Activated CD4-positive, alpha-beta T cell treated with anti-CD3 and anti-CD28 coated beads, Interleukin-10, Interleukin-2, amounts not matched to agents 100 ng/mL and 50 ng/mL, durations not matched to agents 16 hours and 8 hours (primary cell): ENCODE measurements around the gene PTPRZ1.
A peak's percentile ranks its signal among the peaks of the same experiment; 100 is the strongest.

Experiments
- DNase-seq: peaks from one replicate; pipeline ENCODE4 v3.0.0-alpha.2; 2020

PTPRZ1 gene

DNA sequence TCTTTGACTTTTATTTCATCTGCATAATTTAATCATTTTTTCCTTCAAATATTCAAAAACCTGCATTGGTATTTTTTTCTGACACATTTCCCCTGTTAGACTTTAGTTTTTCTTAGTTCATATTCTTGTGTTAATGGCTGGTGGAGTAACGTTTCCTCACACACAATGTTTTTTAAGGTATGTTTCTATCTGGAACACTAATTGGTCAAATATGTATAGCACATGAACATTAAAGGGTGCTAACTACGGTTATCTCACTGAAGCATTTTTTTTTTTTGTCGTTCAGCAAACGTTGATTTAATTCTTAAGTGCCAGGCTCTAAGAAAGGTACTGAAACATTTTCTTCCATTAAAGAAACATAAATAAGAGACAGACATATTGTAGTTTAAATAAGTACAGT lies 87.7 kb downstream of the PTPRZ1 start:
- no peak for DNase-seq

DNA sequence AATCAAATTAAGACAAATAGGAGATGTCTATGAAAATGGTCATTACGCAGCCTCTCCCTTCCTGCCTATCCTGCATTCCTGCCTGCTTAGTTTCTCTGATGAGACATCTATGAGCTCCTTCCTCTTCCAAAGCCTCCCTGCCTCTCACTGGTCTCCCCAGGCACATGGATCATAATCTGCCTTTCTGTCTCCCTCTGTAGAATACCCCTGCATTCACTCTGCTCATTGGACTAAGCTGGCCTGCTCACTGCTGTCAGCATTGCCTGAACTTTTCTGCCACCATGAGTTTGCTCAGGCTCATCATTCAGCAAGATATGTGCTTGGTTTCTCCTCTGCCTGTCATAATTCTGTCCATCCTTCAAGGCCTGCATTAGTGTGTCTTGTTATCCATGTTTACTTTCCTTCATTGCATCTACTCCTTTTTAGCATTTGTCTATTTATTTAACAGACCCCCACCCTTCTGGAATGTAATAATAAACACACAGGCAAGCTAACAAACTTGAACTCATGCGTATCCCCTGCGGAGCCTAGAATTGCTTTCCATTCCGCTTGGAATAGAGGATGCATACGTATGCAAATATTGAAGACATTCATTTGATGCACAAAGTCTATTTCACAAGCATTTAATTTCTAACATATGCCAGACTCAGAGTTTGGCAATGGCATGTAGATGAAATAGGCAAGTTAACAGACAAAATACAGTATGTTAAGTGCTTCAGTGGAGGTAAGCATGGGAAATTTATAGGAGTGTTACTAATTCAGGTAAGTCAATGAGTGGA lies 88.3 kb downstream of the PTPRZ1 start:
- DNase-seq: no peak

DNA sequence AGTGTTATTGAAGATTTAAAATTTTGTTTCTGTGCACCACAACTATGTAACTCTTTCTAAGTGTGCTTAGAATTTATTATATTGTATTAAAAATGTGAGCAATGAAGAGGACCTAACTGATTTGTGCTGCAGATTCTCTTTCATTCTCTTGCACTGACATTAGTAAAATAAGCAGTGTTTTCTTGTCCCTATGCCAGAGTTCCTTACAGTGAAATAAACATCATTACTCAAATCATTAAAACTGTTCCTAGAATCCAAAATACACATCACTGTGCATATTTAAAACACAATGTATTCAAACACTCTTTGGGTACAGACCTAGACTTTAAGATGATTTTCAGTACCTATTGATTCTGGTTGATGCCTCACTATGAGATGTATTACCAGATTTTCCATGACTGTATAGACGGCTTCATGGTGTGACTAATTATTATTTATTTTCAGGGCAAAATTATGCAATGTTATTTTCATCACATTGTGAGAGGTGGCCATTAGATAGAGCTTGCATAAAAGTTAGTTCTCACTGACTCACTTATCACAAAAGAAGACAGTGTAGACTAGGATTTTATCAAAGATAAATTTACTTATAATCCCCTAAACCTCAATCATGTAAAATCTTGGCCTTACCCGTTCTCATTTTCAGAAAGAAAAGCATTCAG lies 93.4 kb downstream of the PTPRZ1 start:
- no peak for DNase-seq

DNA sequence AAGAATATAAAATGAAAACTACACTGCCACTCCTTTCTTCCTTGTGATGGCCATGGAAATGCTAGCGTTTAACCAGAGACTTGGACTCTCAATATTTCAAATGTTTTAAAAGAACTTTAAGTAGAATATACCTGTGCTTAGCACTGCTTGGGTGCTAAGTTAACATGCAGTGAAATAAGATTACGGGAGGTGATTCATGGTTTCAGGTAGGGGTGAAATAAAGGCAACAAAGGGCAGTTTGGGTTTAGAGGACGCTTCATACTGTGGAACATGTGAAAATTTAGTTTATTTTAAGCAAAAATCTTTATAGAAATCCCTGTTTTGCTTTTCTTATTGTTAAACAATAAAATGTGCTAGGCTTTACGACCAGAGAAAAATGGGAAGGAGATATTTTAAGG lies 94.0 kb downstream of the PTPRZ1 start:
- no peak for DNase-seq

DNA sequence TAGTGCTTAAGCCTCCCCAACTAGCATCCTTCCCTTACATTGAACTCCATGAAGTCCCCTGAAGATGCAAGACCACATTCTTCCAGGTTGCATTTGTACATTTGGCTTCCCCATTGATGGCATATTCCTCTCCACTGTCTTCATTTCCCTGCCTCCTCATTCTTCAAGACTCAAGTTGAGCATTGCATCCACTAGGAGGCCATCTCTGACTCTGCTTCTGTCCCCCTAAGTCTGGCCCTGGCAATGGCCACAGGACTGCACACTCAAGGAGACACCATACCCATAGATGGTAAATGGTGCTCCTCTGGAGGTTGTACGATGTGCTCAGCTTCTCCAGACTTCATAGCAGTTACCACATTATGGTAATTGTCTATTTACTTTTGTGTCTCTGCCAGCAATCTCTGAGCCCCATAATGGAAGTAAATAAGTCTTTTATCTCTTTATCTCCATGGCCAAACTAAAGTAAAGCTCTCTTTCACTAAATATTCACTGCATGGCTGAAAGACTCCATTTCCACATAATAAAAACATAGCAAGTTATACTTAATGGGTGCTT lies 112.6 kb downstream of the PTPRZ1 start:
- no peak for DNase-seq

DNA sequence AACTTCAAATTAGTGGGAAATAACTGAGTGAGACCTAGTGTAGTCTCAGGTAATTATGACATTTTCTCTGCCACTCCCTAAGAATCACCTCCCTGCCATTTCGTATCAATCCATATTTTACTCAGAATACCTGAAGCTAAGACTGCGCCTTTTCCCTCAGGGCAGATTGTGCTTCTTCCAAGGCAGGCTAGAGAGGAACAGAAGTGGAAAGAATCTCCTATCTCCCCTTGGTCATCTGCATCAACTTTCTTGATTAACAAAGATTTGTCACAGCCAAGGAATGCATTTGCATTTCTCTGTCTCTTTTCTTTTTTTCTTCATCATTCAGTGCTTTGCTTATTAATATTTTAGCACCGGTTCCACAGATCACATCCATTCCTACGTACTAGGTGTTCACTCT lies 119.1 kb downstream of the PTPRZ1 start:
- DNase-seq: no peak

DNA sequence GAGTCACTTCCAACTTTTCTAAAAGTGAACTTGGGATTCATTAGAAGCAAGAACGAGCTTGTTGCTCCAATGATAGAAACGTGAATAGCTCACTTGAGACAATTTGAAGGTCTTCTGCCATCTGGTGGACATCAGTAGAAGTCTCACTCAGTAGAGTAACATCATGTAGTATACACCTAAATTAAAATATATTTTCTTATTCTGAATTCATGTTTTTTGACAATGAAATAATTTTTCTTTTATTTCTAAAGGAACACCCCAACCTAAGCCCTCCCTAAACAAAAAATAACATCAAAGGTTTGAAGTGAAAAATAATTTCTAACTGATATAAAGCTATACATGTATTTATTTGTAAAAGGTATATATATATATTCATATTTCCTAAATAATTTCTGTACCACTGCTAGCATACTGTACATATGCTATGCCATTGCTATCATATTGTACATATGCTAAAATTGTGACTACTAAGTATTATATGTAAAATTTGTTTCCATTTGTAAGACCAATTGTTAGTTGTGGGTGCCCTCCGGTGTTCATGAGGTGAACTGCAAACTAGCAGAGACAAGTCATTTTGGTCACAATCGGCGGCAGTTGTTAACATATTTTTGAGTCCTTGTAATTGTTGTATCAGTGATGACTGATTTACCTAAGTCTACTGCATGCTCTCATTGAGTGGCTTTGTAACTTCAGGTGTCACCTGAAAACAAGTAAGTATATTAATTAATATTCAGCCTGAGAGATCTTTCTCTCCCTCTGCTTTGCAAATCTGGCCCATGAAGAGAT lies 121.9 kb downstream of the PTPRZ1 start:
- peak; percentile 60 for DNase-seq

DNA sequence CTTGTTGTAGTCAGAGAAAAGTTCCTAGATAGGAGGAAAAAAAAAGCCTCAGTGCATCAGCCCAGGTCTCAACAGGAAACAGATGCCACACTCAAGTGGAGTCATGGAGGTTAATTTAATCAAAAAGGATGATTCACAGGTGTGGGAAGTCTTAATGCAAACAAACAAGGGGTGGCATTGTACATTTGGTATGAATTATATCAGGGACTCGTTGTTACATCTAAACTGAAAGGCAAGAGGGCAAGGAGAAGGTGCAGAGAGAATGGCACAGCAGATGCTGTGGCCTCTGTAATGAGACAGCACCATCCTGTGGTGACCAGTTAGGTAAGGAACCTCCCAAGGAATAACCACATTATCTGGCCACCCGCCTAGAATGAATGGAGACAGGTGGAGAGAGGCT lies 133.7 kb downstream of the PTPRZ1 start:
- DNase-seq: no peak

DNA sequence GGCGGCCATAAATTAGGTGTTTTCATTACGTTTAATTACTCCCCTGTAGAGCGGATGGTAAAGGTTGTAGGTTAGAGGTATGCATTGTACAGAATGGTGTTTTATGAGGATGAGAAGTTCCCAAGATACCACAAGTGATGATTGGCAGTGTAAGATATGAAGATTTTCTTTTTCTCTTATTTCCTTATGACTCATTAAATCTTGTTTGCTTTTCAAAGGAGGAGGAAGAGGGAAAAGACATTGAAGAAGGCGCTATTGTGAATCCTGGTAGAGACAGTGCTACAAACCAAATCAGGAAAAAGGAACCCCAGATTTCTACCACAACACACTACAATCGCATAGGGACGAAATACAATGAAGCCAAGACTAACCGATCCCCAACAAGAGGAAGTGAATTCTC lies 137.2 kb downstream of the PTPRZ1 start:
- no peak for DNase-seq

DNA sequence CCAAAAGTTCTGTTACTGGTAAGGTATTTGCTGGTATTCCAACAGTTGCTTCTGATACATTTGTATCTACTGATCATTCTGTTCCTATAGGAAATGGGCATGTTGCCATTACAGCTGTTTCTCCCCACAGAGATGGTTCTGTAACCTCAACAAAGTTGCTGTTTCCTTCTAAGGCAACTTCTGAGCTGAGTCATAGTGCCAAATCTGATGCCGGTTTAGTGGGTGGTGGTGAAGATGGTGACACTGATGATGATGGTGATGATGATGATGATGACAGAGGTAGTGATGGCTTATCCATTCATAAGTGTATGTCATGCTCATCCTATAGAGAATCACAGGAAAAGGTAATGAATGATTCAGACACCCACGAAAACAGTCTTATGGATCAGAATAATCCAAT lies 140.1 kb downstream of the PTPRZ1 start:
- peak; percentile 69 for DNase-seq

DNA sequence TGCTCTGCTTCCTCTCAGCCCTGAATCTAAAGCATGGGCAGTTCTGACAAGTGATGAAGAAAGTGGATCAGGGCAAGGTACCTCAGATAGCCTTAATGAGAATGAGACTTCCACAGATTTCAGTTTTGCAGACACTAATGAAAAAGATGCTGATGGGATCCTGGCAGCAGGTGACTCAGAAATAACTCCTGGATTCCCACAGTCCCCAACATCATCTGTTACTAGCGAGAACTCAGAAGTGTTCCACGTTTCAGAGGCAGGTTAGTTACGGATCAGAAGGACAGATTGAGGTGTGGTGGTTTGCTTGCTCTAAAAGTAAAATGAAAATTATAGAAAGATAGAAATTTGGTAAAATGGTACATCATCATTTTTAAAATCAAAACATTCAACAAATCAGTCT lies 140.7 kb downstream of the PTPRZ1 start:
- DNase-seq: no peak

DNA sequence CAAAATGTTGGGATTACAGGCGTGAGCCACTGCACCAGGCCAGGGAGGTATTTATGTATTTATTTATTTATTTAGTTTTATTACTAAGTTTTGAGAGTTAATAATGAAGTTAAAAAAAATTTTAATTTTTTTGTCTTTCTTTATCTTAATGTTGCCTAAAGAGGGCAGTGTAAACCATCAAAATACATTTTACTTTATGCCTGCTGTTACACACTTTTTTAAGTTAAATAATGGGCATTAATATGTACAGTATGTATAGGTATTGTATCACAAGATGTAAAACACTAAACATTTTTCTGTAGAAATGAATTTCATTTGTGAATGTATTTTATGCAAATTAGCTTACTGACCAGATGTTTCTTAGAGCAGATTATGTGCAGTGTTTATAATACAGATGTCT lies 141.7 kb downstream of the PTPRZ1 start:
- DNase-seq: no peak

DNA sequence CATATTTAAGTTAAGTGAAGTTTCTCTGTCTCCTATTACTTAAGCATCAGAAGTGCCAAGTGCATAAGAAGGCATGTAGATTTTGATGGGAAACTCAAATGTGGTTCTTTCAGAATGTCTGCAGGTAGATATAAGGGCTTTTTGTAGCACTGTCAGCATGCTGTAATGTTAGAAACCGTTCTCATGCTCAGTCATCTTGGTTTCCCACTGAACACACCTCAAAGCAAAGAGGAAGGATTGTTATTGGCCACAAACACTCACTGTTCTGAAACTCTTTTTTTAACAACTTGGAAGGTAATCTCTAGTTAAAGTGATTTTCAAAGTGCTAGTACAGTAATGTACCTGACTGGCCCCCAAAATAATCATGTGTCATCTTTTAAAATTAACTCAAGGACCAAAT lies 145.1 kb downstream of the PTPRZ1 start:
- no peak for DNase-seq

DNA sequence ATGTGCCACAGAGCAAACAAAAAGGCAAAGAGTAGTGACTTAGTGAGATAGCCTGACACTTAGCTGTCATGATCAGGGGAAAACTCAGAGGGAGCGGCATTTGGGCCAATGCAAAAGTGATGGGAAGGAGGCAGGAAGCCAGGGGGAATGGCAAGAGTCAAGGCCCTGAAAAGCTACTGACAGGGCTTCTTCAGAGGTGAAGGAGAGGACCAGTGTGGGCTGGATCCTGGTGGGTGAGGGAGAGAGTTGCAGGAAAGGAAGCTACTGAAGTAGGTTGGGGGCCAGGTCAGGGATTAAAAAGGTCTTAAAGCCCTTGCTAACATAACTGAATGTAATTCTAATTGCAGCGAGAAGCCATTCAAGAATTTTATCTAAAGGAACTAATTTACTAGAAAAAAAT lies 154.1 kb downstream of the PTPRZ1 start:
- no peak for DNase-seq

DNA sequence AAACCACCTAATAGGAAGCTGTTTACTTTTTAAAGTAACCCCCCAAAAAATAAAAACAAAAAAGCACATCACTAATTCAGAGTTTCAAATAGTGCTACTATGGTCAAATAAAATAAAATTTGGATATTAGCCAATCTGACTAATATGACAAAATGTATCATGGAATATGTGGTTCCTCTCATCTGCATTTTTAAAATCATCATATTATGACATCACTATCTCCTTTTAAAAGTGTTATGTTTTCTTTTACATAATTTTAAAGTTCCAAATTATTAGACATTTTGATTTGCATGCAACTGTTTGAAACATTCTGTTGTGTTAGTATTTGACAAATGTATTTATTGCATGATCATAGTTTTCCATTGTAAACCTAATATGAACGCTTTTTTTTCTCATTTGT lies 160.7 kb downstream of the PTPRZ1 start:
- DNase-seq: no peak

DNA sequence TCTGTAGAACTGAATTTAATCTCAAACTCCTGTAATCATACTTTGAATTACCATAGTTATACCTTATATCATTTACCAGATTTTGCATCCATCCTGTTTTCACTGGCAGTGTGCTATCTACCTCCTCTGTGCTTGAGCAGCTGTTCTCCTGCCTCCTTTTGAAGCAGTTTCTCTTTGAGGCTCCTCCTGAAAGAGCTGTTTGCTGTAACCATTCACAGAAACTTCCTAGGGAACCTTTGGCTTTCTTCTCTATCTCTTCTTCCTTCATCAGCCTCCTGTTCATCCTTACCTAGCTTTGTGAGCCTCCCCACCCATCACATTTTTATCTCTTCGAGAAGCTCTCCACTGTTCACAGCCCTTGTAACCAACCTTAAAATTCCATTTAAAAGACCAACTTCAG lies 162.9 kb downstream of the PTPRZ1 start:
- DNase-seq: no peak

DNA sequence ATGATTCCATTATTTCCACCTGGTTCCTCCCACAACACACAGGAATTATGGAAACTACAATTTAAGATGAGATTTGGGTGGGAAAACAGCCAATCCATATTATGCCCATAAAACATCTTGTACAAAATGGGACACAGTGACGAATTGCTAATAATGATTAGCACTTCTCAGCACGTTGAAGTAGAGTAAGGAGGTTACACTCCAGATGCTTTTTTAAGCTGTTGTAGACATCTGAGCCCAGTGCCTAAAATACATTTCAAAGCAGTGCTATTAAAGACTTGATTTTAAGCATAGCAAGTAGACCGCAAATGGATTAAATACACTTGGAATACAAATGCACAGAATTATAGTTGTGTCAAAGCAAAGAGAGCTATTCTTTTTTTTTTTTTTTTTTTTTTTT lies 165.2 kb downstream of the PTPRZ1 start:
- DNase-seq: no peak

DNA sequence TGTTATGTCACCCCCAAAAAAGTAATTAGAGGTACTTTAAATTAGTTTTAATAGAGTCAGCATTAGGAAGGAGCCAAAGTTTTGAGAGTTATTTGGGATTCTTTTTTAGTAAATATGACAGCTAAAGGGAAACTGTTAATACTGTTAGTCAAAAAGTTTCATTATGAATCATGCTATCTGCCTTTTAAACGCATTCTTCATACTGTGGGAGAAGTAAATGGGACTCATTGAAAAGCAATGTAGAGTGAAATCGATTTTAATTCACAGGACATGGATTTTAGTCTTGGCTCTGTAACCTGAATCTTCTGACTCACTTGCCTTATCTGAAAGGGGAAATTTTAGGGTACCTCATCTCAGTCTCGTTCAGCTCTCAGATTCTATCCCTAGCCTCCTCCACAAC lies 165.9 kb downstream of the PTPRZ1 start:
- DNase-seq: no peak

DNA sequence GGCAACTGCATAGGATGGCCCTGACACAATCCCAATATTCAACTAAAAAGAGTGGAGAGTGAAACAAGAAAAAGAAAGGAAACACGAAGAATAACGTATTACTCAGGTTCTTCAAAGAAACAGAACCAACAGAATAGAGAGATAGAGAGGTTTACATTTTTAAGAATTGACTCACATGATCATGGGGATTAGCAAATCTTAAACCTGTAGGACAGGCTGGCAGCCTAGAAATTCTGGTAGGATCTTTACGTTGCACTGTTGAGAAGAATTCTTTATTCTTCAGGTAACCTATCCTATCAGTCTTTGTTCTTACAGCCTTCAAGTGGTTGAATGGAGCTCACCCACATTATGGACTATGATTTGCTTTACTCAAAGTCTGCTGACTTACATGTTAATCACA lies 167.2 kb downstream of the PTPRZ1 start:
- no peak for DNase-seq

DNA sequence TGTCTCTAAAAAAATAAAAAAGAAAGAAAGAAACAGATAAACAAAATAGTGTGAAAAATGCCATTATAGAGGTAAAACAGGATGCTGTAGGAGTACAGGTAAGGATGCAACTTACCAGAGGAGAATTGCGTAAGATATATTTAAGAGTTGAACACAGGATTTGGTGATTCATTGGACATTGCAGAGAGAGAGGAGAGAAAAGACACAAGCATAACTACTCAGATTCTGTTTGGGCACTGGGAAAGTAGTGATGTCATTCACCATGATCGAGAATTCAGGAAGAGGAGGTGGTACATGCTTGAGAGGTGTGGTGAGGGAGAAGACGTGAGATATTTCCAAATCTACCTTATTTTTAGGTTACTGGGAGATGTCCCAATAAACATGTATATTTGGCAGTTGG lies 173.4 kb downstream of the PTPRZ1 start:
- DNase-seq: no peak

DNA sequence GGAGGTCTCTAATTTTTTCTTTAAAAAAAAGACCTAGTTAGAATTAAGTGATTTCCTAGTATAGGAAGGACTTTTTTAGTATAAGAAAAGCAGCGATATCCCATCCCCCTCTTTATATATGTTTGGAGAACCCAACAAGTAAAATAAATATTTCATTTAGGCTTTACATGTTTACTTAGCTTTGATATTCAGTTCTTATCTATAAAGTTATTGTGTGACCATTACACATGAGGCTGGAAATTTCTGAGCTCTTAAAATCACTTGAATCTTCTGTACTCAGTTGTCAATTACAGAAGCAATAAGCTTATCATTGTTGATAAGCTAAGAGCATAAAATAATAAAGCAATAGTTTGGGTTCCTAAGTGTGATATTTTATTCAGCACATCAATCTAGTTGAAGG lies 181.4 kb downstream of the PTPRZ1 start:
- no peak for DNase-seq

DNA sequence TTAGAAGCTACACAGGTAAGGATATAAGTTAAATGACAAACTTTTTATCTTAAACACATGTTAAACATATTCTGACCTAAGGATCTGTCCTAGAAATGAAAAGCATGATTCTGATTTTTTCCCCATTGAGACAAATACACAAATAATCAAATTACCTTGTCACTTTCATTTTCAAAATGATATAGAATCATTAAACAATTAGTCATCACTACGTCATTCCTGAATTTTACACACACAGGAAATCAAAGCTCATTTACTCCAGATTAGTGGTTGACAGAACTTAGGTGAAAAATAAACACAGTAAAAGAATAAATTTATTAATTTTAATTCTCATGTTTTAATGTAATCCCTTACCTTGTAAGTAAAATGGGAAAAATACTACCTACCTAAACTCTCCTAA lies 182.1 kb downstream of the PTPRZ1 start:
- DNase-seq: no peak

DNA sequence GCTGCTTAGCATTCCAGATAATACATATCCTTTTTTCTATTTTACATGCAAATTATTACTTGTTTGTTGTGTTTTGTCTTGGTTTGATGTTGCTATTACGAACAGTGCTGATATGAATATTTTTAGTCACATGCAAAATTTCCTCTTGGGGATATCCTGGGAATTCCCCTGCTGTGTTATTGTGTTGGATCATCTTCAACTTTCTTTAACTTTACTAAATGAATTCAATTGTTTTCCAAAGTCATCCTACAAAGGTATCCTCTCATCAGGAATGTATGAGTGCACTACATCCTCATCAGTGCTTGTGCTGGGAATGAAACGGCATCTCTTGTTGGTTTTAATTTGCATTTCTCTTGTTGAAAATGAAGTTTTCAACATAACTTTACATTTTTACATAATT lies 184.0 kb downstream of the PTPRZ1 start:
- DNase-seq: no peak

DNA sequence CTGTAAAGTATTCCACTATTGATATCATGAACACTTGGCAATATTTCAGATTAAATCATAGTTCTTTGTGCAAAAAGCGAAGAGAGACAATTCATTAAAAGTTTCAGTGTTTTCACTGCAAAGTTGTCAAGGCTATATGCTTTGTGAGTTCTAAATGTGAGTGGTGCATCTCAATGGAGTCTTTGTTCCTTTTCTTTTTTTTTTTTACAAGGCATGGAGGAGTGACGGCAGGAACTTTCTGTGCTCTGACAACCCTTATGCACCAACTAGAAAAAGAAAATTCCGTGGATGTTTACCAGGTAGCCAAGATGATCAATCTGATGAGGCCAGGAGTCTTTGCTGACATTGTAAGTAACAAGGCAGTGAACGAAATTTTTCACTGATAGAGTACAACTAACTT lies 186.6 kb downstream of the PTPRZ1 start:
- DNase-seq: no peak
